Gastroesophageal sphincter (tissue), 3 donors: ENCODE data around the gene STAT4.

ENCODE experiments used
- POLR2A ChIP-seq, 2 donors: fragments of 450-650 bp; IDR thresholded peaks; one replicate each; pipeline ENCODE4 v1.6.1; 2017; ENCODE audit warnings: antibody characterized with exemption in 2 of 2, mild to moderate bottlenecking in 2 of 2, moderate library complexity in 1 of 2
- TF ChIP-seq, protein P1 (sequence below), 4 experiments: fragments of 200-600 bp in 2 of 4; fragments of 450-650 bp in 2 of 4; sonication (generic) in 1 of 4; IDR thresholded peaks; one replicate each; pipeline ENCODE4 v1.5.1; 2017 to 2019; ENCODE audit warnings: antibody characterized with exemption in 4 of 4, mild to moderate bottlenecking in 2 of 4, moderate library complexity in 2 of 4

DNA sequence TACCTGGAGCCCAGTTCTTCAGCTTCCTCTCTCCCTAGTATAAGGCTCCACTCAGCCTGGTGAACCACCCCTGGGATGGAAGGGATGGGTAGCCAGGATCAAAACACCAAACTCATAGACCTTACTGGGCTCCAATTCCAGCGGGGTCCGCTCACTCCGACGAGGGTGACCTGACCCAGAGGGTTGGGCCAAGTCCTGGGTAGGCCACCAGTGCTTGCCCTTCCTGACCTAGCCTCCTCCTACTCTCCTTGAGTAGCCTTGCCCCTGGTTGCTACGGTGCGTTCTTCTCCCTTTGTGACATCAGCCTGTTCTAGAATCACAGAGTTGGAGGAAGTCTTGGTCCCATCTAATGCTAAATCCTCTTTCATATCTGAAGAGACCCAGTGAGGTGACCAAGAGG is 537 bp upstream of the STAT4 start:
- TF ChIP-seq, protein P1, sequence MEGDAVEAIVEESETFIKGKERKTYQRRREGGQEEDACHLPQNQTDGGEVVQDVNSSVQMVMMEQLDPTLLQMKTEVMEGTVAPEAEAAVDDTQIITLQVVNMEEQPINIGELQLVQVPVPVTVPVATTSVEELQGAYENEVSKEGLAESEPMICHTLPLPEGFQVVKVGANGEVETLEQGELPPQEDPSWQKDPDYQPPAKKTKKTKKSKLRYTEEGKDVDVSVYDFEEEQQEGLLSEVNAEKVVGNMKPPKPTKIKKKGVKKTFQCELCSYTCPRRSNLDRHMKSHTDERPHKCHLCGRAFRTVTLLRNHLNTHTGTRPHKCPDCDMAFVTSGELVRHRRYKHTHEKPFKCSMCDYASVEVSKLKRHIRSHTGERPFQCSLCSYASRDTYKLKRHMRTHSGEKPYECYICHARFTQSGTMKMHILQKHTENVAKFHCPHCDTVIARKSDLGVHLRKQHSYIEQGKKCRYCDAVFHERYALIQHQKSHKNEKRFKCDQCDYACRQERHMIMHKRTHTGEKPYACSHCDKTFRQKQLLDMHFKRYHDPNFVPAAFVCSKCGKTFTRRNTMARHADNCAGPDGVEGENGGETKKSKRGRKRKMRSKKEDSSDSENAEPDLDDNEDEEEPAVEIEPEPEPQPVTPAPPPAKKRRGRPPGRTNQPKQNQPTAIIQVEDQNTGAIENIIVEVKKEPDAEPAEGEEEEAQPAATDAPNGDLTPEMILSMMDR (IDR thresholded peaks at IDR 0.05), result no peak
- no peak for TF ChIP-seq POLR2A (IDR thresholded peaks at IDR 0.05)
